Pancreas (tissue), 10 donors: ENCODE data around the gene FXYD2. TPM values are rescaled to one million over a fixed set of nuclear protein-coding genes. Genes with fewer than 3 reads are reported as not detected.

Experiments used
- ATAC-seq, 4 donors: fragments of 200-7000 bp; cut with Tn5 transposase; one replicate each; pipeline versions ENCODE4 v1.8.0 to v1.9.1; 2020; ENCODE audit warnings: mild to moderate bottlenecking in 4 of 4, moderate library complexity in 4 of 4
- DNase-seq, 6 donors: peaks; one replicate each; pipeline ENCODE4 v3.0.0-alpha.2; 2020
- FAIRE-seq: peaks from 2 replicates; lab custom pipeline; 2012; peaks lifted over from hg19 to GRCh38; lab: Jason Lieb, UNC
- H3K27ac ChIP-seq, 4 donors: fragments of 200-600 bp; sonication (generic); 1 replicate in 3 of 4; 2 replicates in 1 of 4; pipeline versions ENCODE4 v1.5.0 to v1.8.0; 2020
- H3K27me3 ChIP-seq, 4 donors: fragments of 200-600 bp; one replicate each; pipeline ENCODE4 v1.8.0; 2021
- H3K36me3 ChIP-seq, 3 donors: fragments of 200-600 bp; sonication (generic) in 1 of 3; one replicate each; pipeline versions ENCODE4 v1.5.0 to v1.8.0; 2020 to 2021
- H3K4me1 ChIP-seq, 3 donors: fragments of 200-600 bp; one replicate each; pipeline ENCODE4 v1.8.0; 2021
- H3K4me3 ChIP-seq, 4 donors: fragments of 200-600 bp; sonication (generic) in 2 of 4; one replicate each; pipeline versions ENCODE4 v1.5.0 to v1.8.0; 2020 to 2021
- H3K9me3 ChIP-seq, 4 donors: fragments of 200-600 bp; one replicate each; pipeline ENCODE4 v1.8.0; 2021
- CTCF ChIP-seq, 4 donors: fragments of 200-600 bp; sonication (generic) in 3 of 4; IDR thresholded peaks; one replicate each; pipeline versions ENCODE4 v1.5.0 to v1.8.0; 2021; ENCODE audit warnings: antibody characterized with exemption in 4 of 4
- WGBS, 2 donors: extraction: QIAGEN DNeasy Blood & Tissue Kit; methylation state at CpG; one replicate each; pipeline ENCODE4 v1.1.7; 2013; 5-methylcytosine and 5-hydroxymethylcytosine counted together
- intact Hi-C, 3 donors: fragments of 100-400 bp; cut with DNase I; formaldehyde crosslinking; loops; one replicate each; pipeline versions ENCODE4 v1.11.1 to v1.14.2; 2022
- polyA plus RNA-seq, 2 donors: library from polyadenylated mRNA; stranded (reverse); fragments of 200-250 nt; gene quantifications; one replicate each; pipeline ENCODE4 v1.2.3, GENCODE V29; 2013
- total RNA-seq, 6 donors: library from RNA; stranded (reverse); fragmentation: NEBNext Ultra II Directional in 4 of 6; extraction: Animal tissue kit (Norgen Biotek cat#: 25700) in 4 of 6; gene quantifications; one replicate each; pipeline versions ENCODE4 v1.2.1 to v1.2.4, GENCODE V29; 2021 to 2023
- donor health status: healthy with polysubstance abuse.
- donor health status: DM: no; HTN: no; CAD: no; lungs with moderate emphysema.
- donor health status: DM: no; HTN: no; CAD: no.
- donor health status: control.
- donor health status: control.
- donor health status: Bipolar disorder and iron deficiency.
- donor health status: DM: yes; HTN: yes; CAD: no.
- donor health status: DM: no; HTN: no; CAD: no.
- donor health status: DM: no; HTN: no; CAD: no.
- donor health status: DM: yes; HTN: yes; CAD: no.

The FXYD2 gene
- total and polyA plus RNA-seq, 8 donors = 220 to 2,509 (median 342) TPM

- DNase-seq = no peak
- H3K27ac ChIP-seq = no peak overlapping the region
- H3K27me3 ChIP-seq = no peaks in the 10 kb centered on the region
- TF ChIP-seq CTCF (IDR thresholded peaks at IDR 0.05) = no peak
- no peak overlapping the region for H3K4me3 ChIP-seq
- no peak for FAIRE-seq
- 79% methylated on average over 9 of the region's 9 CpGs for WGBS, 2 donors
- no peaks in the 10 kb centered on the region for H3K4me1 ChIP-seq
- no peaks in the 10 kb centered on the region for H3K36me3 ChIP-seq
- no peaks in the 10 kb centered on the region for H3K9me3 ChIP-seq
- intact Hi-C loops = no loop called here
- no peak for ATAC-seq
Observed at GRCh38 chr11:117859488-117860112, 35.1 kb upstream of the FXYD2 start.

GRCh38 chr11:117859061-117859460, 34.5 kb upstream of the FXYD2 start:
- H3K36me3 ChIP-seq = no peaks in the 10 kb centered on the region
- no peak overlapping the region for H3K27ac ChIP-seq
- intact Hi-C loops = no loop called here
- FAIRE-seq (no peak), DNase-seq (no peak), ATAC-seq (no peak)
- no peaks in the 10 kb centered on the region for H3K9me3 ChIP-seq
- H3K27me3 ChIP-seq = no peaks in the 10 kb centered on the region
- no peak overlapping the region for H3K4me3 ChIP-seq
- TF ChIP-seq CTCF (IDR thresholded peaks at IDR 0.05) = no peak
- WGBS, 2 donors = 79 to 80% methylated on average over 10 of the region's 10 CpGs
- no peaks in the 10 kb centered on the region for H3K4me1 ChIP-seq

- FAIRE-seq (no peak), ATAC-seq (no peak), DNase-seq (peak in 1 of 6 donors; percentile 21)
- Histone ChIP-seq H3K27ac (no peak overlapping the region), H3K36me3 (no peaks in the 10 kb centered on the region), H3K9me3 (no peaks in the 10 kb centered on the region), H3K27me3 (no peaks in the 10 kb centered on the region), H3K4me3 (no peak overlapping the region), H3K4me1 (no peaks in the 10 kb centered on the region)
- intact Hi-C loops = no loop called here
- 54 to 68% methylated on average over 11 of the region's 11 CpGs for WGBS, 2 donors
- no peak for TF ChIP-seq CTCF (IDR thresholded peaks at IDR 0.05)
Observed at GRCh38 chr11:117857734-117858414, 33.3 kb upstream of the FXYD2 start.

GRCh38 chr11:117855912-117856651, 31.5 kb upstream of the FXYD2 start:
- TF ChIP-seq CTCF (IDR thresholded peaks at IDR 0.05) = no peak
- 82% methylated on average over 13 of the region's 13 CpGs for WGBS, 2 donors

More at GRCh38 chr11:117855912-117856651, 31.5 kb upstream of the FXYD2 start:
- FAIRE-seq (no peak), DNase-seq (peak in 1 of 6 donors; percentile 27), ATAC-seq (no peak)
- no peak overlapping the region for H3K4me3 ChIP-seq
- no peaks in the 10 kb centered on the region for H3K36me3 ChIP-seq
- no peaks in the 10 kb centered on the region for H3K4me1 ChIP-seq
- H3K27me3 ChIP-seq = no peaks in the 10 kb centered on the region
- no peak overlapping the region for H3K27ac ChIP-seq
- H3K9me3 ChIP-seq = no peaks in the 10 kb centered on the region
- intact Hi-C loops = no loop called here
